AG04449 (cell line): ENCODE results near the gene ZNF609.
"Not testable (repeated sequence)": the region's sequence is repeated elsewhere in the genome, so short reads cannot be mapped to it uniquely, and the experiment has no call there.

Experiments used
- CTCF ChIA-PET: fragments of 350-600 bp; formaldehyde crosslinking; extraction: SDS; loops from one replicate; lab custom pipeline; 2021; ENCODE audit warnings: antibody characterized with exemption; lab: Yijun Ruan, JAX
- POLR2A ChIA-PET: fragments of 400-600, 350-600 bp; formaldehyde crosslinking; extraction: SDS; loops from one replicate; lab custom pipeline; 2020; ENCODE audit warnings: antibody characterized with exemption, inconsistent platforms; lab: Yijun Ruan, JAX
- DNase-seq: peaks from one replicate; pipeline ENCODE4 v3.0.0-alpha.2; 2010; ENCODE audit warnings: low read depth, low spot score
- H3K4me3 ChIP-seq: 2 replicates; pipeline ENCODE4 v1.5.1; 2011; ENCODE audit warnings: low read depth, mild to moderate bottlenecking, control low read depth, low read length
- TF ChIP-seq, protein P1 (sequence below): IDR thresholded peaks from one replicate; pipeline ENCODE4 v1.5.1; 2011; ENCODE audit warnings: mild to moderate bottlenecking, moderate library complexity, low read length, control low read depth, inconsistent platforms; ENCODE audit not compliant: insufficient read depth; ENCODE audit errors: missing control alignments

ZNF609 gene

DNA sequence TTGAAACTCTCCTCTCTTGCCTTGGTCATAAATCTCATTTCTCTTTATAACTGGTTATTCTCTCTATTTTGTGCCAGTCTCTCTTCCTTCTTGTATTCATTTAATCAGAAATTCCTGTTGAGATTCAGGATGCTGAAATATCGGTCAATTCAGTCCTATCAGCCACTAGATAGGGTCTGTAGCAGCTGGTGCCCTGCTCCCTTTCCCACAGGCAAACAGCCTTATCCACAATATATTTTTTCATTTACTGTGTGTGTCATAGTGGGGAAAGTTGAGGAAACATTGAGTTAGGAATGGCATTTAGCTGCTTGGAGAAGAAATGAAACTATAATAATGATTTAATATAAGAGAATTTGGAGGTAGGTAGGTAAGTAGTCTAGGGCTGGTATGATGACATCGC, 168.7 kb downstream of the ZNF609 start:
- no peak overlapping the region for H3K4me3 ChIP-seq
- ChIA-PET CTCF (interaction anchor here (1.0 kb wide), 1 partner anchor 27 kb away, joined by 4 read pairs; no protein-coding TSS in a partner anchor), POLR2A (no interaction called here)
- DNase-seq = no peak
- TF ChIP-seq, protein P1, sequence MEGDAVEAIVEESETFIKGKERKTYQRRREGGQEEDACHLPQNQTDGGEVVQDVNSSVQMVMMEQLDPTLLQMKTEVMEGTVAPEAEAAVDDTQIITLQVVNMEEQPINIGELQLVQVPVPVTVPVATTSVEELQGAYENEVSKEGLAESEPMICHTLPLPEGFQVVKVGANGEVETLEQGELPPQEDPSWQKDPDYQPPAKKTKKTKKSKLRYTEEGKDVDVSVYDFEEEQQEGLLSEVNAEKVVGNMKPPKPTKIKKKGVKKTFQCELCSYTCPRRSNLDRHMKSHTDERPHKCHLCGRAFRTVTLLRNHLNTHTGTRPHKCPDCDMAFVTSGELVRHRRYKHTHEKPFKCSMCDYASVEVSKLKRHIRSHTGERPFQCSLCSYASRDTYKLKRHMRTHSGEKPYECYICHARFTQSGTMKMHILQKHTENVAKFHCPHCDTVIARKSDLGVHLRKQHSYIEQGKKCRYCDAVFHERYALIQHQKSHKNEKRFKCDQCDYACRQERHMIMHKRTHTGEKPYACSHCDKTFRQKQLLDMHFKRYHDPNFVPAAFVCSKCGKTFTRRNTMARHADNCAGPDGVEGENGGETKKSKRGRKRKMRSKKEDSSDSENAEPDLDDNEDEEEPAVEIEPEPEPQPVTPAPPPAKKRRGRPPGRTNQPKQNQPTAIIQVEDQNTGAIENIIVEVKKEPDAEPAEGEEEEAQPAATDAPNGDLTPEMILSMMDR = no peak

DNA sequence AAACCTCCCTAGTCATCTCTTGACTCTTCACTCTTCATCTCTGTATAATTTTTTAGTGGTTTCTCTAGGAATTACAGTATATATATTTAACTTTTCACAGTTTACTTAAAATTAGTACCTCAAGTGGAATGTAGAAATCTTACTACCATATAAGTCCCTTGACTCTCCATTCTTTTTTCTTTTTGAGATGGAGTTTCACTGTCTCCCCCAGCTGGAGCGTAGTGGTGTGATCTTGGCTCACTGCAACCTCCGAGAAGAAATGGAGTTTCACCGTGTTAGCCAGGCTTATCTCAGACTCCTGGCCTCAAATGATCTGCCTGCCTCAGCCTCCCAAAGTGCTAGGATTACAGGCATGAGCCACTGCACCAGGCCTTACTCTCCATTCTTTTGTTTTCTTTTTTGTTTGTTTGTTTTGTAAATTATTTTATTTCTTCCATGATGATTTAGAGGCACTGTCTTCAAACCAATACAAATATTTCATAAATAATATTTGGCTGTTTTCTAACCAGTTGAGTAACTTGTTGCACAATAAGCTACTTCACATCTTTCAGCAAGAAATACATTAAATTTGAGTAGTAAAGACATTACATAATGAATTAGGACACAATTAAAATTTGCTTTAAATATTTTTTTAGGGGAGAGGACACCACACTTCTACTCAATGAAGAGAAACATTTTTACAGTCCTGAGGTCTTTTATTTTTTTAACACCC, 170.2 kb downstream of the ZNF609 start:
- ChIA-PET POLR2A (no interaction called here), CTCF (no interaction called here)

GRCh38 chr15:64632639-64633038, 172.3 kb downstream of the ZNF609 start:
- CTCF ChIA-PET, H3K4me3 ChIP-seq, DNase-seq, POLR2A ChIA-PET: not testable (repeated sequence)

More for the DNA sequence above, 170.2 kb downstream of the ZNF609 start:
- DNase-seq = no peak
- no peak overlapping the region for H3K4me3 ChIP-seq
- TF ChIP-seq, protein P1 = no peak

- TF ChIP-seq, protein P1 = no peak
- no peak overlapping the region for H3K4me3 ChIP-seq
- DNase-seq = no peak
- ChIA-PET CTCF (interaction anchor here (0.9 kb wide), 1 partner anchor 206 kb away, joined by 3 read pairs; no protein-coding TSS in a partner anchor), POLR2A (no interaction called here)
These were observed 173.0 kb downstream of the ZNF609 start for GRCh38 chr15:64633332-64633731.

DNA sequence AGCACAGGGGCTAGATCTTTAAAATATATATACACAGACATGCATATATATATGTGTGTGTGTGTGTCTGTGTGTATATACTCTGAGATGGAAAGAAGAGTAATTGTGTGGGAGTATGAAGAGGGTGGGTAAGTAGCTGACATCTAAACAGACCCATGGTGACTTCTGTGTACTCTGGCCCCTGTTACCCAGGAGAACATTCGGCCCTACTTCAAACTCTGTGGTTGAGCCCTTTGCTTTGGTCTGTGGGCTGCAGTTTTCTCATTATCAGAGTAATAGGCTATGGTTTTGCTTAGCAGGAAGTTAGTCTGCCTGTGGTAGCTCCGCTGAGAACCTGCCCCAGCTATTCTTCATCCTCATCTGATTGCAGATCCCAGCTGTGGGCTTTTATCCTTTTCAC, 173.6 kb downstream of the ZNF609 start:
- TF ChIP-seq, protein P1 = no peak
- ChIA-PET POLR2A (no interaction called here), CTCF (interaction anchor here (0.9 kb wide), 1 partner anchor 207 kb away, joined by 3 read pairs; no protein-coding TSS in a partner anchor)
- no peak for DNase-seq
- no peak overlapping the region for H3K4me3 ChIP-seq

GRCh38 chr15:64634576-64635498, 174.5 kb downstream of the ZNF609 start:
- no peak overlapping the region for H3K4me3 ChIP-seq
- CTCF ChIA-PET = interaction anchor here (0.6 to 1.8 kb wide), 3 partner anchors 52 to 285 kb away, joined by 3 to 5 read pairs (median 4); no protein-coding TSS in a partner anchor
- DNase-seq = no peak
- POLR2A ChIA-PET = no interaction called here
- TF ChIP-seq, protein P1 = no peak
